Eye (tissue), 1 donor: ENCODE results near the gene CNDP2.

Experiments used
- DNase-seq: peaks from one replicate; pipeline ENCODE4 v3.0.0-alpha.2; 2015

CNDP2 gene

GRCh38 chr18:74501386-74501785 is 5.2 kb downstream of the CNDP2 start:
- DNase-seq, result peak; percentile 27

- no peak for DNase-seq
Measured at GRCh38 chr18:74503137-74503536, 7.0 kb downstream of the CNDP2 start.

- DNase-seq, result no peak
Measured at GRCh38 chr18:74505776-74506175, 9.6 kb downstream of the CNDP2 start.

GRCh38 chr18:74506448-74507084 is 10.4 kb downstream of the CNDP2 start:
- DNase-seq, result peak; percentile 72

- no peak for DNase-seq
Measured at GRCh38 chr18:74507097-74507881, 11.1 kb downstream of the CNDP2 start.

- no peak for DNase-seq
Measured at GRCh38 chr18:74507927-74508326, 11.8 kb downstream of the CNDP2 start.

GRCh38 chr18:74508366-74508765 is 12.2 kb downstream of the CNDP2 start:
- no peak for DNase-seq

GRCh38 chr18:74508821-74509225 is 12.7 kb downstream of the CNDP2 start:
- DNase-seq, result no peak

GRCh38 chr18:74509856-74510769 is 13.9 kb downstream of the CNDP2 start:
- DNase-seq, result no peak

- DNase-seq, result no peak
Measured at GRCh38 chr18:74510770-74511095, 14.6 kb downstream of the CNDP2 start.

- DNase-seq, result no peak
Measured at GRCh38 chr18:74511823-74512222, 15.7 kb downstream of the CNDP2 start.

GRCh38 chr18:74512321-74513053 is 16.3 kb downstream of the CNDP2 start:
- DNase-seq, result no peak

- no peak for DNase-seq
Measured at GRCh38 chr18:74513149-74513882, 17.2 kb downstream of the CNDP2 start.

- no peak for DNase-seq
Measured at GRCh38 chr18:74513883-74514205, 17.7 kb downstream of the CNDP2 start.

GRCh38 chr18:74514860-74515495 is 18.8 kb downstream of the CNDP2 start:
- DNase-seq, result no peak

GRCh38 chr18:74515620-74516231 is 19.6 kb downstream of the CNDP2 start:
- no peak for DNase-seq

- no peak for DNase-seq
Measured at GRCh38 chr18:74516271-74517235, 20.4 kb downstream of the CNDP2 start.

GRCh38 chr18:74517236-74517630 is 21.1 kb downstream of the CNDP2 start:
- DNase-seq, result no peak

GRCh38 chr18:74518456-74519295 is 22.5 kb downstream of the CNDP2 start:
- no peak for DNase-seq
